ENCODE data around the gene NUDT4.
"Not testable (repeated sequence)": the region's sequence is repeated elsewhere in the genome, so short reads cannot be mapped to it uniquely, and the experiment has no call there.

NUDT4 gene

GRCh38 chr12:93402333-93403311 is 24.9 kb downstream of the NUDT4 start:
- no peak for DNase-seq (ENCODE audit: low read depth in 2 of 2)

GRCh38 chr12:93403988-93404803 is 26.5 kb downstream of the NUDT4 start:
- DNase-seq (ENCODE audit: low read depth in 2 of 2), result no peak

GRCh38 chr12:93404961-93405849 is 27.5 kb downstream of the NUDT4 start:
- DNase-seq (ENCODE audit: low read depth in 2 of 2), result no peak

- no peak for DNase-seq (ENCODE audit: low read depth in 2 of 2)
These were observed 29.6 kb downstream of the NUDT4 start for GRCh38 chr12:93407054-93407962.

- DNase-seq (ENCODE audit: low read depth in 2 of 2), result no peak
These were observed 30.2 kb downstream of the NUDT4 start for GRCh38 chr12:93407963-93408283.

- no peak for DNase-seq (ENCODE audit: low read depth in 2 of 2)
These were observed 31.1 kb downstream of the NUDT4 start for GRCh38 chr12:93408813-93409212.

- not testable (repeated sequence) for DNase-seq (ENCODE audit: low read depth in 2 of 2)
These were observed 31.8 kb downstream of the NUDT4 start for GRCh38 chr12:93409343-93410187.

- not testable (repeated sequence) for DNase-seq (ENCODE audit: low read depth in 2 of 2)
These were observed 33.3 kb downstream of the NUDT4 start for GRCh38 chr12:93411060-93411459.

- DNase-seq (ENCODE audit: low read depth in 2 of 2), result not testable (repeated sequence)
These were observed 34.7 kb downstream of the NUDT4 start for GRCh38 chr12:93412396-93412795.

GRCh38 chr12:93413064-93413463 is 35.3 kb downstream of the NUDT4 start:
- no peak for DNase-seq (ENCODE audit: low read depth in 2 of 2)

- DNase-seq (ENCODE audit: low read depth in 2 of 2), result no peak
These were observed 38.2 kb downstream of the NUDT4 start for GRCh38 chr12:93415723-93416464.

- DNase-seq (ENCODE audit: low read depth in 2 of 2), result no peak
These were observed 40.3 kb downstream of the NUDT4 start for GRCh38 chr12:93417967-93418480.

- DNase-seq (ENCODE audit: low read depth in 2 of 2), result no peak
These were observed 41.8 kb downstream of the NUDT4 start for GRCh38 chr12:93419388-93420034.

GRCh38 chr12:93422050-93422449 is 44.3 kb downstream of the NUDT4 start:
- DNase-seq (ENCODE audit: low read depth in 2 of 2), result no peak

- no peak for DNase-seq (ENCODE audit: low read depth in 2 of 2)
These were observed 48.1 kb downstream of the NUDT4 start for GRCh38 chr12:93425736-93426411.

- DNase-seq (ENCODE audit: low read depth in 2 of 2), result no peak
These were observed 48.7 kb downstream of the NUDT4 start for GRCh38 chr12:93426412-93426805.

- DNase-seq (ENCODE audit: low read depth in 2 of 2), result no peak
These were observed 50.2 kb downstream of the NUDT4 start for GRCh38 chr12:93427779-93428564.

All from activated CD4-positive, alpha-beta T cell treated with anti-CD3 and anti-CD28 coated beads for 24 hours (primary cell).